HG02938 (cell line): Measurements from ENCODE around the gene CACNA2D4.

Source experiments
- ATAC-seq: cut with Tn5 transposase; IDR thresholded peaks from one replicate; pipeline ENCODE4 v1.9.1; 2021; ENCODE audit warnings: mild to moderate bottlenecking, moderate library complexity; ENCODE audit not compliant: unreplicated experiment

The CACNA2D4 gene

GRCh38 chr12:1758887-1759286, 159.6 kb downstream of the CACNA2D4 start:
- no peak for ATAC-seq

DNA sequence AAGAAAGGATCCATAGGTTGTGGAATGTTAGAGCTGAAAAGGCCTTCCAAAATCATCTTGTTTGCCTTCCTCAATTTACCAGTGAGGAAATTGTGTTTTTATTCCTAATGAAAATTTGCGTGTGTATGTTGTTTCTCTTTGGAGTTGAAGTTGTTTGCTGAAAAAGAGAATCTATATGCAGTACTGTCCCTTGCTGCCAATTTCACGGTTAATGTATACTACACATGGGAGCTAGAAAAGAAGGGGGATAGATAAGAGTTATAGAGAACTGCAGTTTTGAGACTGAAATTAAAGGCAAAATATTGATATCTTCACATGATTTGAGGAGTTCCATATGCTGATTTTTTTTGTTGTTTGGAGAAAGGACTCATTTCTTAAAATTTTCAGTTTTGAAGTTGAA, 160.1 kb downstream of the CACNA2D4 start:
- ATAC-seq, result no peak

DNA sequence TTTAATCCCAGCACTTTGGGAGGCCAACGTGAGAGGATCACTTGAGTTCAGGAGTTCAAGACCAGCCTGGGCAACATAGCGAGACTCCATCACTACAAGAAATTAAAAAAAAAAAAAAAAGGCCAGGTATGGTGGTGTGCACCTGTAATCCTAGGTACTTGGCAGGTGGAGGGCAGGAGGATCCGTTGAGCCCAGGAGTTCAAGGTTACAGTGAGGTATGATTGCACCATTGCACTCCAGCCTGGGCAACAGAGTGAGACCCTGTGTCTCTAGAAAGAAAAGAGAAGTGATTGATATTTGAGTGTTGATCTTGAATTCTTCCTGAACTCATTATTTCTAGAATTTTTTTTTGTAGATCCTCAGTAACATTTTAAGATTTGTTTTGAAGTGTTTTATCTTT, 168.2 kb downstream of the CACNA2D4 start:
- ATAC-seq, result no peak

- no peak for ATAC-seq
Observed at GRCh38 chr12:1749019-1749418, 169.4 kb downstream of the CACNA2D4 start.

GRCh38 chr12:1747609-1748008, 170.8 kb downstream of the CACNA2D4 start:
- ATAC-seq, result no peak

DNA sequence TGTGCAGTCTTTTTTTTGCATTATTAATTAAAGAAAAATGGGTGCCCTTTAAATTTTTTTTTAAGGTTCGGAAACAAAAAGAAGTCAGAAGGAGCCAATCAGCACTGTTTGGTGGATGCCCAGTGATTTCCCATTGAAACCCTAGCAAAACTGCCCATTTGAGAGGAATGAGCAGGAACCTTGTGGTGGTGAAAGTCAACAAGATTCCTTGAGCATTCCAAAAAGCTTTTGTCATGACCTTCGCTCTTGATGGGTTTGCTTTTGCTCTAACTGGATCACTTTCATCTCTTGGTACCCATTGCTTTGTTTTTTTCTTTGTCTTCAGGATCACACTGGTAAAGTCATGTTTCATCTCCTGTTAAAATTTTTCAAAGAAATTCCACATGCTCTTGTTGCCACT, 173.5 kb downstream of the CACNA2D4 start:
- ATAC-seq, result no peak
